Measurements from ENCODE around the gene BDH1. TPM values are rescaled to one million over a fixed set of nuclear protein-coding genes. Genes with fewer than 3 reads are reported as not detected.

Gene BDH1
- total RNA-seq, 6 donors from 2014 or later, result 13.5 to 30.4 (median 23.0) TPM

DNA sequence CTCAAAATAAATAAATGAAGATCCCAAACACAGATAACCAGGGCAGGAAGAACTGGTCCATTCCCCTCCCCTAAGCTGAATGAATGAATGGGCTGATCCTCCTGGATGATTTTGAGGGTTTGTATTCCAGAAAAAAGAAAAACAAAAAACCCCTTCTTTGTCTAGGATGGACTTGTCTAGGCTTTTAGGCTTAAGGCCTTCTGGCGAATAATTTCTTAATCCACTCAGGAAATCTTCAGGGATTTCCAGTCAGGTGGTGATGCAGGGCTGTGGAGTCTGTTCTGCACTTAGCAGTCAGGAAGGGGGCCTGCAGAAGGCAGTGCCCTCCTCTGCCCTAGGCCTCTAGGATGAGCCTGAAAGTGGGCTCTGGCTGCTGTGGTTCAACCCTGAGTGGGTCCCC, 52.1 kb downstream of the BDH1 start:
- Histone ChIP-seq H3K36me3 (no peaks in the 10 kb centered on the region), H3K27ac (no peak overlapping the region), H3K27me3 (no peaks in the 10 kb centered on the region), H3K4me1 (peaks cover 0 to 7% (median 0%) of the 10 kb centered on the region in 4 donors), H3K4me3 (no peak overlapping the region), H3K9me3 (no peaks in the 10 kb centered on the region)
- DNase-seq (no peak), ATAC-seq (ENCODE audit: low FRiP score in 2 of 2) (no peak)
- TF ChIP-seq POLR2A (IDR thresholded peaks at IDR 0.05) (no peak), POLR2AphosphoS5 (IDR thresholded peaks at IDR 0.05) (no peak), EP300 (IDR thresholded peaks at IDR 0.05) (no peak)
- TF ChIP-seq, protein P1, sequence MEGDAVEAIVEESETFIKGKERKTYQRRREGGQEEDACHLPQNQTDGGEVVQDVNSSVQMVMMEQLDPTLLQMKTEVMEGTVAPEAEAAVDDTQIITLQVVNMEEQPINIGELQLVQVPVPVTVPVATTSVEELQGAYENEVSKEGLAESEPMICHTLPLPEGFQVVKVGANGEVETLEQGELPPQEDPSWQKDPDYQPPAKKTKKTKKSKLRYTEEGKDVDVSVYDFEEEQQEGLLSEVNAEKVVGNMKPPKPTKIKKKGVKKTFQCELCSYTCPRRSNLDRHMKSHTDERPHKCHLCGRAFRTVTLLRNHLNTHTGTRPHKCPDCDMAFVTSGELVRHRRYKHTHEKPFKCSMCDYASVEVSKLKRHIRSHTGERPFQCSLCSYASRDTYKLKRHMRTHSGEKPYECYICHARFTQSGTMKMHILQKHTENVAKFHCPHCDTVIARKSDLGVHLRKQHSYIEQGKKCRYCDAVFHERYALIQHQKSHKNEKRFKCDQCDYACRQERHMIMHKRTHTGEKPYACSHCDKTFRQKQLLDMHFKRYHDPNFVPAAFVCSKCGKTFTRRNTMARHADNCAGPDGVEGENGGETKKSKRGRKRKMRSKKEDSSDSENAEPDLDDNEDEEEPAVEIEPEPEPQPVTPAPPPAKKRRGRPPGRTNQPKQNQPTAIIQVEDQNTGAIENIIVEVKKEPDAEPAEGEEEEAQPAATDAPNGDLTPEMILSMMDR (IDR thresholded peaks at IDR 0.05), result no peak
- 74 to 78% methylated on average over 1 of the region's 1 CpG for WGBS, 2 donors

DNA sequence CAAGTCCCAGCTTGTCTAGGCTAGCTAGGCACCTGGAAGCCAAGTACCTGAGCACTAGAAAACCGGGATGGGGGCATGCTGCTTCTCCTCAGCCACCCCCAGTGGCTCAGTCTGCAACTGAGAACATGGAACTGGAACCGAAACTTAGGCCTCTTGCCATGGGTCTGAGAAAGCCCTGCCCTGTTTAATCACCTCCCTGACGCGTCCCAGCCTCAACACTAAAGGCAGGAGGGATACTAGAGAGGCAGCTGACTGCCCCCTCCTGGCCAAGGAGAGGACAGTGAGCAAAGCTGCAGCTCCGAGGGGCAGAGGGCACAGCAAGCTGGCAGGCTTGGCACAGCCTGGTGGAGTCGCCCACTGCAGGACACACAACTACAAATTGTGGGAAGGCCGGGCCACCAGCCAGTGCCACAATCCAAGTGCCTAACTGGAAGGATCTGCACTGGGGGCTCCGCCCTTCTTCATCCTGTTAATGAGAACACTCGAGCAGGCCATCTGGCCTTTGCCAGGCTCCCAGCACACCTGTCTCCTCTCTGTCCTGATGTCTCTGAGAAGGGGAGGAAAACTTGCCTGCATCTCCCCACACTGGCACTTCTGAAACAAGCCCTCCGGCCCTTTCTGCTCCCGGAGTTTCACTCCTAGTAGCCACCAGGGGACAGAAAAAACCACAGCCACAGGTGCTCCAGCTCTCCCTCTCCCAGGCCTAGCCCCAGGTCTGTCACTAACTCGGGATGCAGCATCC, 53.7 kb downstream of the BDH1 start:
- TF ChIP-seq EP300 (IDR thresholded peaks at IDR 0.05), result no peak
- TF ChIP-seq, protein P1 (IDR thresholded peaks at IDR 0.05), result peak; percentile 21 to 76 (median 60)
- DNase-seq (peak in 1 of 2 donors; percentile 86), ATAC-seq (ENCODE audit: low FRiP score in 2 of 2) (peak; percentile 66 to 88)
- WGBS, 2 donors, result 59 to 79% methylated on average over 8 to 12 of the region's 12 CpGs
- H3K4me3 ChIP-seq, result no peak overlapping the region
- no peaks in the 10 kb centered on the region for H3K36me3 ChIP-seq
- H3K4me1 ChIP-seq, result peaks cover 0 to 7% (median 0%) of the 10 kb centered on the region in 4 donors
- H3K27ac ChIP-seq, result peak overlapping the region in 1 of 4 donors; percentile 44
- H3K9me3 ChIP-seq, result no peaks in the 10 kb centered on the region
- H3K27me3 ChIP-seq, result no peaks in the 10 kb centered on the region

DNA sequence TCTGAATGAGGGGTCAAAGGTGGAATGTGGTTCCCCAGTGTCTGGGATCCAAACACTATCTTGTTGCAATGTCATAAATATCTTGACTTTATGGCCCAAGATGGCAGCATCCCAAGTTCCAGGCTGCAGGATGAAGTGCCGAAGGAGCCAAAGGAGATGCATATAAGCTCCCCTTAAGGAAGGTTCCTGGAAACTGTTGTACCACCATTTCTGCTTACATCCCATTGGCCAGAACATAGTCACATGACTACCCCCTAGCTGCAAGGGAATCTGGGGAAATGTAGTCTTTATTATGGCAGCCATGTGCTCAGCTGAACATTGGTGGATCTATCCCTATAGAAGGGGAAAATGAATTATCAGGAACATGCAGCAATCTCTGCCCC, 54.3 kb downstream of the BDH1 start:
- H3K27me3 ChIP-seq, result no peaks in the 10 kb centered on the region
- no peak overlapping the region for H3K4me3 ChIP-seq
- H3K9me3 ChIP-seq, result no peaks in the 10 kb centered on the region
- H3K36me3 ChIP-seq, result no peaks in the 10 kb centered on the region
- ATAC-seq (ENCODE audit: low FRiP score in 2 of 2) (peak in 1 of 2 donors; percentile 15), DNase-seq (no peak)
- TF ChIP-seq POLR2A (IDR thresholded peaks at IDR 0.05), result no peak
- no peak for TF ChIP-seq EP300 (IDR thresholded peaks at IDR 0.05)
- TF ChIP-seq, protein P1 (IDR thresholded peaks at IDR 0.05), result no peak
- no peak for TF ChIP-seq POLR2AphosphoS5 (IDR thresholded peaks at IDR 0.05)
- H3K4me1 ChIP-seq, result peaks cover 0 to 7% (median 0%) of the 10 kb centered on the region in 4 donors
- no peak overlapping the region for H3K27ac ChIP-seq
- WGBS, 2 donors, result 93 to 100% methylated on average over 1 of the region's 1 CpG

DNA sequence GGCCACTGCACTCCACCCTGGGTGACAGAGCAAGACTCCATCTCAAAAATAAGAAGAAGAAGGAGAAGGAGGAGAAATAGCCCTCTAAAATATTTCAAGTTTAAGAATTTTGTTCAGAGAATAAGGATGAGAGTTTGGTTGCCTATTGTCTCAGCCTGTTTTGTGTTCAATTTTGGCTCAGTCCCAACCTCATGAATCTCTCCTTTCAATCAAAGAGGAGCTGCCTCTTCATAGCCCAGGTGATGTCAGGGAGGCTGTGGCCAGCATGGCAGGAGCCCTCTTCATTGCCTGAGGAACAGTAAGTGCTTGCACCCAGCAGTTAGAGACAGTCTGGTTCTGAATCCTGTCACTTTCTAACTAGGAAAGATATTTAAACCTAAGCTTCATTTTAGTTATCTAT, 55.0 kb downstream of the BDH1 start:
- H3K4me3 ChIP-seq, result no peak overlapping the region
- H3K4me1 ChIP-seq, result peaks cover 0 to 7% (median 0%) of the 10 kb centered on the region in 4 donors
- DNase-seq (no peak), ATAC-seq (ENCODE audit: low FRiP score in 2 of 2) (no peak)
- no peak overlapping the region for H3K27ac ChIP-seq
- TF ChIP-seq, protein P1 (IDR thresholded peaks at IDR 0.05), result no peak
- TF ChIP-seq POLR2A (IDR thresholded peaks at IDR 0.05) (no peak), EP300 (IDR thresholded peaks at IDR 0.05) (no peak), POLR2AphosphoS5 (IDR thresholded peaks at IDR 0.05) (no peak)
- no peaks in the 10 kb centered on the region for H3K9me3 ChIP-seq
- no peaks in the 10 kb centered on the region for H3K36me3 ChIP-seq
- no peaks in the 10 kb centered on the region for H3K27me3 ChIP-seq

DNA sequence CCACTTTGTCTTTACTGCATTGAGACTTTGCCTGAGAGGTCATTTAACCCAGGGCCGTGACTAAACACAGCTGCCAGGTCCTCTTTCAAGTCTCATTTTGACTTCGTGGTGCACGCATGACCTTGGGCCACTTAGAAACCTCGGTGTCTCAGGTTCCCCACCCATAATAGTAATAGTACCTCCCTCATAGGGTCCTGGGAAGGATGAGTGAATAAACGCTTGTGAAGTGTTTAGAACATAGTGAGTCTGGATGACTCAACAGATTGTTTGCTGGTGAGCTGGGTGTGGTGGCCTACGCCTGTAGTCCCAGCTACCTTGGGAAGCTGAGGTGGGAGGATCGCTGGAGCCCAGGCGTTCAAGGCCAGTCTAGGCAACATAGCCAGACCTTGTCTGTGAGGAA, 56.3 kb downstream of the BDH1 start:
- DNase-seq (no peak), ATAC-seq (ENCODE audit: low FRiP score in 2 of 2) (no peak)
- peaks cover 0 to 7% (median 0%) of the 10 kb centered on the region in 4 donors for H3K4me1 ChIP-seq
- no peak for TF ChIP-seq POLR2AphosphoS5 (IDR thresholded peaks at IDR 0.05)
- TF ChIP-seq, protein P1 (IDR thresholded peaks at IDR 0.05), result no peak
- no peak for TF ChIP-seq EP300 (IDR thresholded peaks at IDR 0.05)
- no peak for TF ChIP-seq POLR2A (IDR thresholded peaks at IDR 0.05)
- H3K27ac ChIP-seq, result no peak overlapping the region
- no peaks in the 10 kb centered on the region for H3K27me3 ChIP-seq
- no peaks in the 10 kb centered on the region for H3K9me3 ChIP-seq
- 87 to 94% methylated on average over 7 to 8 of the region's 8 CpGs for WGBS, 2 donors
- H3K36me3 ChIP-seq, result no peaks in the 10 kb centered on the region
- H3K4me3 ChIP-seq, result no peak overlapping the region

All from upper lobe of left lung (tissue), 6 donors.